Brain microvascular endothelial cell (primary cell): ENCODE data around the gene OR4D2.

ENCODE experiments used
- DNase-seq: peaks from one replicate; pipeline ENCODE4 v3.0.0-alpha.2; 2020
- H3K27ac ChIP-seq: fragments of 250-450 bp; sonication (Bioruptor Pico); 2 replicates; pipeline ENCODE4 v1.5.1; 2020; ENCODE audit warnings: mild to moderate bottlenecking, moderate library complexity
- H3K27me3 ChIP-seq: fragments of 250-450 bp; sonication (Bioruptor Pico); replicated peaks from 2 replicates; pipeline ENCODE4 v1.5.1; 2020; ENCODE audit warnings: mild to moderate bottlenecking
- H3K36me3 ChIP-seq: fragments of 250-450 bp; sonication (Bioruptor Pico); replicated peaks from 2 replicates; pipeline ENCODE4 v1.5.1; 2020; ENCODE audit warnings: mild to moderate bottlenecking
- H3K4me3 ChIP-seq: 2 replicates; pipeline ENCODE4 v1.5.1; 2011; ENCODE audit warnings: low read depth, mild to moderate bottlenecking, control low read depth, low read length, moderate library complexity
- CTCF ChIP-seq: IDR thresholded peaks from 2 replicates; pipeline ENCODE4 v1.5.1; 2011; ENCODE audit warnings: low read depth, mild to moderate bottlenecking, moderate library complexity, low read length, control low read depth, inconsistent platforms; ENCODE audit errors: missing control alignments
- in situ Hi-C: cut with HindIII; loops from 2 replicates; pipeline ENCODE4 v1.10.0; 2017; ENCODE audit warnings: low sequenced_read_pairs, low pct_ligation_motif_present

OR4D2 gene

GRCh38 chr17:58207451-58207850, 40.7 kb downstream of the OR4D2 start:
- H3K27me3 ChIP-seq, result no peaks in the 10 kb centered on the region
- H3K4me3 ChIP-seq, result no peak overlapping the region
- no peak for DNase-seq
- H3K36me3 ChIP-seq, result peaks cover 4% of the 10 kb centered on the region
- H3K27ac ChIP-seq, result no peak overlapping the region
- in situ Hi-C loops, result no loop called here
- TF ChIP-seq CTCF, result no peak

GRCh38 chr17:58208344-58208743, 41.6 kb downstream of the OR4D2 start:
- no peak for TF ChIP-seq CTCF
- DNase-seq, result no peak
- H3K27me3 ChIP-seq, result no peaks in the 10 kb centered on the region
- peaks cover 4% of the 10 kb centered on the region for H3K36me3 ChIP-seq
- H3K4me3 ChIP-seq, result no peak overlapping the region
- H3K27ac ChIP-seq, result no peak overlapping the region
- in situ Hi-C loops, result no loop called here

GRCh38 chr17:58210922-58211321, 44.1 kb downstream of the OR4D2 start:
- in situ Hi-C loops, result no loop called here
- peak; percentile 33 for TF ChIP-seq CTCF
- no peaks in the 10 kb centered on the region for H3K27me3 ChIP-seq
- H3K4me3 ChIP-seq, result no peak overlapping the region
- peaks cover 4% of the 10 kb centered on the region for H3K36me3 ChIP-seq
- DNase-seq, result no peak
- no peak overlapping the region for H3K27ac ChIP-seq

- Histone ChIP-seq H3K27ac (no peak overlapping the region), H3K27me3 (no peaks in the 10 kb centered on the region), H3K4me3 (no peak overlapping the region), H3K36me3 (no peaks in the 10 kb centered on the region)
- peak; percentile 8 for TF ChIP-seq CTCF
- in situ Hi-C loops, result no loop called here
- no peak for DNase-seq
Observed at GRCh38 chr17:58215685-58216084, 48.9 kb downstream of the OR4D2 start.

- no peak for TF ChIP-seq CTCF
- no peak overlapping the region for H3K27ac ChIP-seq
- no peaks in the 10 kb centered on the region for H3K36me3 ChIP-seq
- DNase-seq, result no peak
- no peak overlapping the region for H3K4me3 ChIP-seq
- H3K27me3 ChIP-seq, result no peaks in the 10 kb centered on the region
- in situ Hi-C loops, result no loop called here
Observed at GRCh38 chr17:58217766-58218165, 51.0 kb downstream of the OR4D2 start.

- peak; percentile 67 for TF ChIP-seq CTCF
- H3K4me3 ChIP-seq, result peak within 1 kb of the TSS; percentile 89
- in situ Hi-C loops, result no loop called here
- DNase-seq, result peak; percentile 94
- H3K27me3 ChIP-seq, result no peaks in the 10 kb centered on the region
- H3K36me3 ChIP-seq, result no peaks in the 10 kb centered on the region
- H3K27ac ChIP-seq, result peak within 1 kb of the TSS; percentile 66
Observed at GRCh38 chr17:58219007-58219788, 52.4 kb downstream of the OR4D2 start, which contains the start of gene MKS1. Gene MKS1, minus strand, starts transcription at chr17:58219255. Its CDS starts 25 bp downstream, at chr17:58219230.
